Measurements from ENCODE around the gene TRIM56.
"Not testable (repeated sequence)": the region's sequence is repeated elsewhere in the genome, so short reads cannot be mapped to it uniquely, and the experiment has no call there.

TRIM56 gene

GRCh38 chr7:101113836-101114235, 28.6 kb downstream of the TRIM56 start:
- DNase-seq (ENCODE audit: low read depth): no peak

- DNase-seq (ENCODE audit: low read depth): peak; percentile 59
Observed at GRCh38 chr7:101114492-101114891, 29.2 kb downstream of the TRIM56 start.

DNA sequence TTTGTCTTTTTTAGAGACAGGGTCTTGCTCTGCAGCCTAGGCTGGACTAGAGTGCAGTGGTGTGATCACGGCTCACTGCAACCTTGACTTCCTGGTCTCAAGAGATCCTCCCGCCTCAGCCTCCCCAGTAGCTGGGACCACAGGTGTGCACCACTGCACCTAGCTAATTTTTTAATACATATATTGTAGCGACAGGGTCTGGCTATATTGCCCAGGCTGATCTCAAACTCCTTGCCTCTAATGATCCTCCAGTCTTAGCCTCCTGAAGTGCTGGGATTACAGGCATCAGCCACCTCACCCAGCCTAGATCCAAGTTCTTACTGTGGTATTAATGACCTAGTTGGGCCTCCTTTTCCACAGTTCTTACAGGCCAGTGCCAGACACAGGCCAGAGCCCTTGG, 29.9 kb downstream of the TRIM56 start:
- DNase-seq (ENCODE audit: low read depth): no peak

GRCh38 chr7:101116898-101117297, 31.6 kb downstream of the TRIM56 start:
- DNase-seq (ENCODE audit: low read depth): no peak

DNA sequence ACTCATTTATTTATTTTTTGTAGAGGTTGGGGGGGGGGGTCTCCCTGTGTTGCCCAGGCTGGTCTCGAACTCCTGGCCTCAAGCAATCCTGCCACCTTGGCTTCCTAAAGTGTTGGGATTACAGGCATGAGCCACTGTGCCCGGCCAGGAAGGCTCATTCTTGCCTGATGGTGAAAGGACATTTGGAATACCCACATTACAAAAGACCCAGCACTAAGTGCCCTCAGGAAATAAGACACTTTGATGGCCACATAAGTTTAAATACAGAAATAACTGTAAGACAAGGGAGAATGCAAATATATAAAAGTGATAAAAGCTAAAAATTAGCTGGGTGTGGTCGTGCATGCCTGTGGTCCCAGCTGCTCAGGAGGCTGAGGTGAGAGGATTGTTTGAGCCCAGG, 33.6 kb downstream of the TRIM56 start:
- DNase-seq (ENCODE audit: low read depth): no peak

- no peak for DNase-seq (ENCODE audit: low read depth)
Observed at GRCh38 chr7:101119876-101120275, 34.6 kb downstream of the TRIM56 start.

GRCh38 chr7:101120315-101120714, 35.0 kb downstream of the TRIM56 start:
- DNase-seq (ENCODE audit: low read depth): no peak

- DNase-seq (ENCODE audit: low read depth): not testable (repeated sequence)
Observed at GRCh38 chr7:101121631-101121990, 36.3 kb downstream of the TRIM56 start.

DNA sequence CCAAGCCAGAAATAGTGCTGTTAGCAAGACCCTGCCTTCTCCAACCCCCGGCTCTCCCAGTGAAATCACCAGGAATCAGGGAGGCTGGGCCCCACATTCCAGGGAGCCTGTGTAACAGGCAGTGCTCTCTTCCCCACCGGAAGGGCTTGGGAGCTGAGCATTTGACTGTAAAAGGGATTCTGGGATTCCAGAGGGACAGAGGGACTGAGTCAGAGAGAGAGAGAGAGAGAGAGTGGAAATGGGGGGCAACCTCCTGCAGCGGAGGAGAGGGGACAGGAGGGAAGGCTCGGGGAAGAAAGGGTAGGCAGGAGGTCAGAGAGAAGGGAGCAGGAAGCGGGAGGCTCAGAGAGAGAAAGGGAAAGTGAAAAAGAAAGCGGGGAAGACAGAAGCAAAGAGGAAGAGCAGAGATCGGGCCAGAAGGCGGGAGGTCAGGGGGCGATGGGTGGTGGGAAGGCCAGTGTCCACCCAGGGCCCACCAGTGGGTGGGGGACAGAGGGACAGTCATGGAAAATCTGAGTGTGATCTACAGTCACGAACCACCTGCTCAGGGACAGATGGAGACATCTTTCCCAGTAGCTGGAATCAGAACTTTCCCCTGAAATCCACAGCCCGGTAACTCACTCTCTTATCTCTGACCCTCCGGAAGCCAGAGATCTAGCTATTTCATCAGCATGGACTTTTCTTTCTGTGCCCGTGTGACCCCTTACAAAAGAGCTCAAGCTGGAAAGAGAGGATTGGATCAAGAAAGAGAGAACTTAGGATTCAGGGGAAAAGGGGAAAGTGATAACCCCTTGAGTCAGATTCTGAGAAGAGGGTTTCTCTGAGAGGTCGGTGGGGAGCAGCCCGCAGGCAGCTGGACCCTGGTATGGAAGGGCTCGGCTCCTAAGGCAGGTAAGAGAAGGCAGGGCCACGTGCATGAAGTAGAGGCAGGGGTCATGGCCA, 37.0 kb downstream of the TRIM56 start:
- DNase-seq (ENCODE audit: low read depth): peak; percentile 100

DNA sequence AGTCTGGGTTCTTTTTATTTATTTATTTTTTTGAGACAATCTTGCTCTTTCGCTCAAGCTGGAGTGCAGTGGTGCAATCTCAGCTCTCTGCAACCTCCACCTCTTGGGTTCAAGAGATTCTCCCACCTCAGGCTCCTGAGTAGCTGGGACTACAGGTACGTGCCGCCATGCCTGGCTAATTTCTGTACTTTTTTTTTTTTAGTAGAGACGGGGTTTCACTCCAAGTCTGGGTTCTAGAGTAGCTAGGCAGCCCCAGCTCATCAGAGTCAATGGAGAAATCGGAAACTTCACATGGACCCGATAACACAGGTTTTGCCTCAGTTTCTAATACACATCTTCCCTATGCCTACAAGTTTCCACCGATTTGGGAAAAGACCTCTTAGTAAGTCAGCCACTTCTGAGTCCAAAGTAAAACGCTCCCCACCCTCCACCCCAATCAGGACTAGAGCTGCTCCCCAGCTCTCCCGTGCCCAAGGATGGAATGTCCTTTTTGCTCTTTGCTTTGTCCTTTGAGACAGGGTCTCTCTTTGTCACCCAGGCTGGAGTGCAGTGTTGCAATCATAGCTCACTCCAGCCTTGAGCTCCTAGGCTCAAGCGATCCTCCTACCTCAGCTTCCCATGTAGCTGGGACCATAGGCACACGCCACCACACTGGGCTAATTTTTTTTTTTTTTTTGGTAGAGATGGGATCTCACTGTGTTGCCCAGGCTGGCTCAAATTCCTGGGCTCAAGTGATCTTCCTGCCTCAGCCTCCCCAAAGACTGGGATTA, 37.8 kb downstream of the TRIM56 start:
- no peak for DNase-seq (ENCODE audit: low read depth)

- no peak for DNase-seq (ENCODE audit: low read depth)
Observed at GRCh38 chr7:101123703-101124068, 38.4 kb downstream of the TRIM56 start.

DNA sequence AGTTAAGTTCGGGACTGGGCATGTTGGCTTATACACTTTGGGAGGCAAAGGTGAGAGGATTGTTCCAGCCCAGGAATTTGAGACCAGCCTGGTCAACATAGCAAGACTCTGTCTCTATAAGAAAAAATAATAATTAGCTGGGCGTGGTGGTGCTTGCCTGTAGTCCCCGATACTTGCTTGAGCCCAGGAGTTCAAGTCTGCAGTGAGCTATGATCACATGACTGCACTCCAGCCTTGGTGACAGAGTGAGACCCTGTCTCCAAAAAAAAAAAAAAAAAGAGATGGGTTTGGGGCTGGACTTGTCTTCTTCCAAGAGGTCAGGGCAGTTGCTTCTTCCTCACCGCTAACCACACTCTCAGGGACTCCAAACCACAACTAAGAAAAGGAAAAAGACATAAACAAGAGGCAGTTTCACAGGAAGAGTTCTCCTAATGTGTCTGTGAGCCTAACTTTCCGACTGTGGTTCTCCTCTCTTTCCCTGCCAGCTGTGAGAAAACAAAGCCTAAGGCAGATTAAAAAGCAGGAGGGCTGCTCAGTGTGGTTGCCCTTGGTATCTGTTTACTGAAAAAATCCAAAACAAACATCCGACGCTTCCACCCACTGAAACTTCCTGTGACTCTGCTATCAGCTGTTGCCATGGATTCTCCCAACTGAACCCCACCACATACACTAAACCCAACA, 39.2 kb downstream of the TRIM56 start:
- DNase-seq (ENCODE audit: low read depth): peak; percentile 93

GRCh38 chr7:101125989-101126650, 40.8 kb downstream of the TRIM56 start:
- peak; percentile 84 for DNase-seq (ENCODE audit: low read depth)

- peak; percentile 100 for DNase-seq (ENCODE audit: low read depth)
Observed at GRCh38 chr7:101126651-101127459, 41.6 kb downstream of the TRIM56 start, which contains the start of gene SERPINE1. TSS of gene SERPINE1 (plus strand) at chr7:101127104. CDS start at chr7:101128394, 1,290 bp downstream.

- peak; percentile 43 for DNase-seq (ENCODE audit: low read depth)
Observed at GRCh38 chr7:101127460-101128039, 42.3 kb downstream of the TRIM56 start.

DNA sequence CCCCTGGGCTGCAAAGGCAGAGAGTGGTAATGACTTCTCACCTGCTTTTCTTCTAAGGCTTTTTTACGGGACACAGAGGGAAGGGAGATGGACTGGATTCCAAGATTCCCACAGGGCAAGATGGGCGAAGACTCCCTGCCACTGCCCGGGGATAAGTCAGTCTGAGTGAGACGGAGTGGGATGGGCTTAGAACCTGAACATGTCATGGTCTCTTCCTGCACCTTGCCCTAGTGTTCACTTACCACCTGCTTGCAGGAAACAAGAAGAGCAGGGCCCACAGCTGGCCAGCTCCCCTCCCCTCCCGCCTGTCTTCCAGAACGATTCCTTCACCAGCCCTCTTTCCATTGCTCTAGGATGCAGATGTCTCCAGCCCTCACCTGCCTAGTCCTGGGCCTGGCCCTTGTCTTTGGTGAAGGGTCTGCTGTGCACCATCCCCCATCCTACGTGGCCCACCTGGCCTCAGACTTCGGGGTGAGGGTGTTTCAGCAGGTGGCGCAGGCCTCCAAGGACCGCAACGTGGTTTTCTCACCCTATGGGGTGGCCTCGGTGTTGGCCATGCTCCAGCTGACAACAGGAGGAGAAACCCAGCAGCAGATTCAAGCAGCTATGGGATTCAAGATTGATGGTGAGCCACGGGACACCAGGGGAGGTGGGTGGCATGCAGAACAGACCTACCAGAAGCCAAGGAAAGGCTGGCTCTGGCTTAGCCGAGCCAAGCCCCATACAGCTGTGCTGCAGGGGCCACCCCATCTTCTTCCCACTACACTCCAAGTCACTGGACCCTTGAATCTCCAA, 43.0 kb downstream of the TRIM56 start:
- peak; percentile 45 for DNase-seq (ENCODE audit: low read depth)

- DNase-seq (ENCODE audit: low read depth): no peak
Observed at GRCh38 chr7:101129603-101130117, 44.4 kb downstream of the TRIM56 start.

DNA sequence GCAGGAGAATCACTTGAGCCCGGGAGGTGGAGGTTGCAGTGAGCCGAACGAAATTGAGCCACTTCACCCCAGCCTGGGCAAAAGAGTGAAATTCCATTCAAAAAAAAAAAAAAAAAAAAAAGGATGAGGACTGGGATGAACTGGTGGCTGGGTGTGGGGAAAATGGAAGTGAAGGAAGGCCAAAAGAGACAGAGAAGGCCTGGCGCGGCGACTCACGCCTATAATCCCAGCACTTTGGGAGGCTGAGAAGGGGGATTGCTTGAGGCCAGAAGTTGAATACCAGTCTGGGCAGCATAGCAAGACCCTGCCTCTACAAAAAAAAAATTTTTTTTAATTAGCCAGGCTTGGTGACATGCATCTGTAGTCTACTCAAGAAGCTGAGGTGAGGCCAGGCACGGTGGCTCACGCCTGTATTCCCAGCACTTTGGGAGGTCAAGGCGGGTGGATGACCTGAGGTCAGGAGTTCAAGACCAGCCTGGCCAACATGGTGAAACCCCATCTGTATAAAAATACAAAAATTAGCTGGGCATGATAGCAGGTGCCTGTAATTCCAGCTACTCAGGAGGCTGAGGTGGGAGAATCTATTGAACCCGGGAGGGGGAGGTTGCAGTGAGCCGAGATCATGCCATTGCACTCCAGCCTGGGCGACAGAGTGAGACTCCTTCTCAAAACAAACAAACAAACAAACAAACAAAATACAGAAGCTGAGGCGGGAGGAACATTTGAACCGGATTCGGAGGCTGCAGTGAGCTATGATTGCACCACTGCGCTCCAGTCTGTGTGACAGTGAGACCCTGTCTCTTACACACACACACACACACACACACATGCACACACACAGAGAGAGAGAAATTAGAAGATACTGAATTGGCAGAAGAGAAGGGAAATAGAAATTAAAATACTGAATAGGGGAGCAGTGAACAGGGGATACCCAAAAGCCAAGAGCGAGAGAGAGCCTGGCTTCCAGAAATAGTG, 47.6 kb downstream of the TRIM56 start:
- peak; percentile 62 for DNase-seq (ENCODE audit: low read depth)
